Caco-2 (cell line): Measurements from ENCODE around the gene AOC2. TPM values are rescaled to one million over a fixed set of nuclear protein-coding genes. Genes with fewer than 3 reads are reported as not detected.
A peak's percentile ranks its signal among the peaks of the same experiment; 100 is the strongest.

Source experiments
- BruUV-seq: library from RNA; stranded (reverse); fragments of 400-500 nt; replicated peaks from 2 replicates; lab custom pipeline; 2021; lab: Mats Ljungman, UMichigan
- CTCF ChIA-PET: fragments of 300-600 bp; sonication (Branson Sonifier 250); formaldehyde crosslinking; loops from one replicate; lab custom pipeline; 2022; ENCODE audit warnings: antibody characterized with exemption; lab: Charles Lee
- POLR2A ChIA-PET: fragments of 300-600 bp; sonication (Branson Sonifier 250); formaldehyde crosslinking; loops from one replicate; lab custom pipeline; 2022; ENCODE audit warnings: antibody characterized with exemption; lab: Charles Lee
- DNase-seq, 2 experiments: peaks; one replicate each; pipeline versions ENCODE4 v3.0.0 to v3.0.0-alpha.2; 2020 to 2022
- H3K27me3 ChIP-seq: replicated peaks from 2 replicates; pipeline ENCODE4 v1.6.0; 2011; ENCODE audit warnings: low read length; ENCODE audit not compliant: control insufficient read depth, insufficient read depth
- H3K36me3 ChIP-seq: 2 replicates; pipeline ENCODE4 v1.5.1; 2011; ENCODE audit warnings: low read length; ENCODE audit not compliant: control insufficient read depth, insufficient read depth
- H3K4me1 ChIP-seq: fragments of 250-450 bp; sonication (Bioruptor Pico); 2 replicates; pipeline ENCODE4 v1.5.1; 2020; ENCODE audit warnings: mild to moderate bottlenecking
- H3K4me3 ChIP-seq: 2 replicates; pipeline ENCODE4 v1.5.1; 2011; ENCODE audit warnings: low read depth, mild to moderate bottlenecking, control low read depth, low read length
- H3K9me3 ChIP-seq: fragments of 250-450 bp; sonication (Bioruptor Pico); 2 replicates; pipeline ENCODE4 v1.5.1; 2020; ENCODE audit warnings: mild to moderate bottlenecking, moderate library complexity
- H3K27ac Mint-ChIP-seq: one replicate; pipeline ENCODE4 v1.8.0; 2022; ENCODE audit warnings: mixed read lengths; ENCODE audit not compliant: unreplicated experiment
- H3K27me3 Mint-ChIP-seq: one replicate; pipeline ENCODE4 v1.8.0; 2022; ENCODE audit warnings: mixed read lengths; ENCODE audit not compliant: insufficient read depth, unreplicated experiment
- H3K36me3 Mint-ChIP-seq: one replicate; pipeline ENCODE4 v1.8.0; 2022; ENCODE audit warnings: mild to moderate bottlenecking, mixed read lengths; ENCODE audit not compliant: insufficient read depth, unreplicated experiment
- H3K4me1 Mint-ChIP-seq: one replicate; pipeline ENCODE4 v1.8.0; 2022; ENCODE audit warnings: low read depth, mixed read lengths; ENCODE audit not compliant: unreplicated experiment
- H3K4me3 Mint-ChIP-seq: one replicate; pipeline ENCODE4 v1.8.0; 2022; ENCODE audit warnings: mild to moderate bottlenecking, moderate library complexity, mixed read lengths; ENCODE audit not compliant: unreplicated experiment
- H3K9me3 Mint-ChIP-seq: one replicate; pipeline ENCODE4 v1.8.0; 2022; ENCODE audit warnings: mixed read lengths; ENCODE audit not compliant: unreplicated experiment
- CTCF ChIP-seq, 2 experiments: fragments of 200-600 bp in 1 of 2; IDR thresholded peaks; 1 replicate in 1 of 2; 2 replicates in 1 of 2; pipeline versions ENCODE4 v1.5.1 to v1.8.0; 2011 to 2022; ENCODE audit warnings: antibody characterized with exemption in 1 of 2, control low read depth in 1 of 2, inconsistent platforms in 1 of 2, low read depth in 1 of 2, low read length in 1 of 2, mild to moderate bottlenecking in 1 of 2, moderate library complexity in 1 of 2; ENCODE audit not compliant: insufficient read depth in 1 of 2, severe bottlenecking in 1 of 2, unreplicated experiment in 1 of 2
- intact Hi-C: fragments of 100-400 bp; cut with micrococcal nuclease; formaldehyde crosslinking; loops from one replicate; pipeline ENCODE4 v1.10.0; 2022; ENCODE audit not compliant: unreplicated experiment
- total RNA-seq: library from RNA; stranded (reverse); gene quantifications from 2 replicates; pipeline ENCODE4 v1.2.3, GENCODE V29; 2022

The AOC2 gene
- total RNA-seq, 1 experiment from 2014 or later, result 4.2 TPM

GRCh38 chr17:42804918-42805367 lies 39.4 kb upstream of the AOC2 start:
- Histone ChIP-seq H3K9me3 (no peaks in the 10 kb centered on the region), H3K4me3 (no peak overlapping the region), H3K27me3 (no peaks in the 10 kb centered on the region), H3K4me1 (peaks cover 24% of the 10 kb centered on the region), H3K36me3 (no peaks in the 10 kb centered on the region)
- TF ChIP-seq CTCF (IDR thresholded peaks at IDR 0.05; ENCODE audit: insufficient read depth in 1 of 2, low read depth in 1 of 2, low read length in 1 of 2, severe bottlenecking in 1 of 2, unreplicated experiment in 1 of 2), result no peak
- H3K9me3 Mint-ChIP-seq, result no peaks in the 10 kb centered on the region
- H3K4me1 Mint-ChIP-seq, result peaks cover 6% of the 10 kb centered on the region
- no peak overlapping the region for H3K4me3 Mint-ChIP-seq
- CTCF ChIA-PET, result interaction anchor here (1.6 kb wide), 1 partner anchor 19 kb away, joined by 4 read pairs; the partner anchor contains the start of gene BECN1
- H3K36me3 Mint-ChIP-seq, result peaks cover 13% of the 10 kb centered on the region
- no peak overlapping the region for H3K27ac Mint-ChIP-seq
- BruUV-seq, result no TSS peak
- POLR2A ChIA-PET, result no interaction called here
- H3K27me3 Mint-ChIP-seq, result no peaks in the 10 kb centered on the region
- peak in 1 of 2 experiments; percentile 47 for DNase-seq
- intact Hi-C loops, result no loop called here

GRCh38 chr17:42806249-42806648 lies 38.1 kb upstream of the AOC2 start:
- no peak for DNase-seq
- intact Hi-C loops, result loop anchor here (2.0 kb wide), 1 partner anchor 19 kb away; the partner anchor contains the start of gene BECN1
- H3K4me3 Mint-ChIP-seq, result no peak overlapping the region
- H3K36me3 ChIP-seq, result no peaks in the 10 kb centered on the region
- H3K27ac Mint-ChIP-seq, result peak overlapping the region; percentile 42
- peaks cover 21% of the 10 kb centered on the region for H3K36me3 Mint-ChIP-seq
- H3K4me3 ChIP-seq, result no peak overlapping the region
- no peaks in the 10 kb centered on the region for H3K27me3 Mint-ChIP-seq
- H3K9me3 ChIP-seq, result no peaks in the 10 kb centered on the region
- TF ChIP-seq CTCF (IDR thresholded peaks at IDR 0.05; ENCODE audit: insufficient read depth in 1 of 2, low read depth in 1 of 2, low read length in 1 of 2, severe bottlenecking in 1 of 2, unreplicated experiment in 1 of 2), result no peak
- H3K4me1 ChIP-seq, result peaks cover 24% of the 10 kb centered on the region
- no peaks in the 10 kb centered on the region for H3K27me3 ChIP-seq
- H3K4me1 Mint-ChIP-seq, result peaks cover 6% of the 10 kb centered on the region
- ChIA-PET CTCF (interaction anchor here (0.6 to 1.6 kb wide), 3 partner anchors 18 to 46 kb away, joined by 3 to 4 read pairs (median 4); partner anchors contain the start of genes BECN1 and RAMP2), POLR2A (no interaction called here)
- no TSS peak for BruUV-seq
- H3K9me3 Mint-ChIP-seq, result no peaks in the 10 kb centered on the region

GRCh38 chr17:42809250-42809649 lies 35.1 kb upstream of the AOC2 start:
- Mint-ChIP-seq H3K9me3 (no peaks in the 10 kb centered on the region), H3K36me3 (peaks cover 38% of the 10 kb centered on the region), H3K27ac (no peak overlapping the region), H3K4me1 (peaks cover 6% of the 10 kb centered on the region), H3K4me3 (no peak overlapping the region), H3K27me3 (no peaks in the 10 kb centered on the region)
- BruUV-seq, result no TSS peak
- Histone ChIP-seq H3K4me3 (no peak overlapping the region), H3K9me3 (no peaks in the 10 kb centered on the region), H3K36me3 (no peaks in the 10 kb centered on the region), H3K27me3 (no peaks in the 10 kb centered on the region), H3K4me1 (peaks cover 11% of the 10 kb centered on the region; the same call in 1 of the 2 replicates)
- ChIA-PET POLR2A (no interaction called here), CTCF (interaction anchor here (1.4 kb wide), 1 partner anchor 15 kb away, joined by 6 read pairs; the partner anchor contains the start of gene BECN1)
- intact Hi-C loops, result no loop called here
- no peak for DNase-seq
- no peak for TF ChIP-seq CTCF (IDR thresholded peaks at IDR 0.05; ENCODE audit: insufficient read depth in 1 of 2, low read depth in 1 of 2, low read length in 1 of 2, severe bottlenecking in 1 of 2, unreplicated experiment in 1 of 2)
